PC-9 (cell line): ENCODE results near the gene ANKRD63. TPM values are rescaled to one million over a fixed set of nuclear protein-coding genes. Genes with fewer than 3 reads are reported as not detected.

Source experiments
- BruUV-seq: library from RNA; stranded (reverse); fragments of 400-500 nt; replicated peaks from 2 replicates; lab custom pipeline; 2021; lab: Mats Ljungman, UMichigan
- CTCF ChIA-PET: fragments of 300-600 bp; sonication (Branson Sonifier 250); formaldehyde crosslinking; loops from one replicate; lab custom pipeline; 2022; ENCODE audit warnings: antibody characterized with exemption; lab: Charles Lee
- POLR2A ChIA-PET: fragments of 300-600 bp; sonication (Branson Sonifier 250); formaldehyde crosslinking; loops from one replicate; lab custom pipeline; 2022; ENCODE audit warnings: antibody characterized with exemption; ENCODE audit not compliant: unreplicated experiment; lab: Charles Lee
- DNase-seq, 2 experiments: peaks; one replicate each; pipeline versions ENCODE4 v3.0.0 to v3.0.0-alpha.2; 2015 to 2022; ENCODE audit warnings: mixed read lengths in 1 of 2
- H2AFZ ChIP-seq: fragments of 200-600 bp; sonication (generic); 2 replicates; pipeline ENCODE4 v1.8.1; 2017; ENCODE audit warnings: antibody characterized with exemption
- H3F3A ChIP-seq: fragments of 200-600 bp; sonication (generic); 2 replicates; pipeline ENCODE4 v1.8.1; 2017; ENCODE audit warnings: antibody characterized with exemption, mild to moderate bottlenecking, low read depth; ENCODE audit not compliant: insufficient read depth
- H3K27ac ChIP-seq: fragments of 200-600 bp; sonication (generic); 2 replicates; pipeline ENCODE4 v1.6.1; 2016; ENCODE audit warnings: mixed run types
- H3K27me3 ChIP-seq: fragments of 200-600 bp; sonication (generic); 2 replicates; pipeline ENCODE4 v1.6.1; 2016; ENCODE audit warnings: low read depth, mixed run types; ENCODE audit not compliant: insufficient read depth
- H3K36me3 ChIP-seq: fragments of 200-600 bp; sonication (generic); 2 replicates; pipeline ENCODE4 v1.6.1; 2016; ENCODE audit warnings: low read depth, mixed run types
- H3K4me1 ChIP-seq: fragments of 200-600 bp; sonication (generic); replicated peaks from 2 replicates; pipeline ENCODE4 v1.6.1; 2016; ENCODE audit warnings: mixed run types; ENCODE audit not compliant: insufficient read depth
- H3K4me2 ChIP-seq: fragments of 200-600 bp; sonication (generic); 2 replicates; pipeline ENCODE4 v1.6.1; 2017; ENCODE audit warnings: mixed run types
- H3K4me3 ChIP-seq: fragments of 200-600 bp; sonication (generic); 2 replicates; pipeline ENCODE4 v1.6.1; 2016; ENCODE audit warnings: mixed run types
- H3K79me2 ChIP-seq: fragments of 200-600 bp; sonication (generic); 2 replicates; pipeline ENCODE4 v1.6.1; 2017; ENCODE audit warnings: low read depth, mixed run types
- H3K9me2 ChIP-seq: fragments of 200-600 bp; sonication (generic); 2 replicates; pipeline ENCODE4 v1.8.1; 2017; ENCODE audit warnings: mild to moderate bottlenecking; ENCODE audit not compliant: insufficient read depth
- H3K9me3 ChIP-seq: fragments of 200-600 bp; sonication (generic); 2 replicates; pipeline ENCODE4 v1.8.1; 2016; ENCODE audit warnings: low read depth; ENCODE audit not compliant: insufficient read depth
- H4K20me1 ChIP-seq: fragments of 200-600 bp; sonication (generic); 2 replicates; pipeline ENCODE4 v1.8.1; 2017; ENCODE audit not compliant: insufficient read depth
- CTCF ChIP-seq: fragments of 200-600 bp; sonication (generic); conservative IDR thresholded peaks from 2 replicates; pipeline ENCODE4 v1.6.1; 2017; ENCODE audit warnings: mixed run types, antibody characterized with exemption, mild to moderate bottlenecking, moderate library complexity
- EZH2 ChIP-seq: fragments of 200-600 bp; sonication (generic); IDR thresholded peaks from 2 replicates; pipeline ENCODE4 v1.8.0; 2017; ENCODE audit warnings: antibody characterized with exemption, low read depth
- intact Hi-C: fragments of 100-400 bp; cut with micrococcal nuclease; formaldehyde crosslinking; loops from one replicate; pipeline ENCODE4 v1.10.0; 2022; ENCODE audit not compliant: unreplicated experiment
- total RNA-seq: library from RNA; stranded (reverse); gene quantifications from 2 replicates; pipeline ENCODE4 v1.2.3, GENCODE V29; 2021

ANKRD63 gene
- total RNA-seq, 1 experiment from 2014 or later = not detected

DNA sequence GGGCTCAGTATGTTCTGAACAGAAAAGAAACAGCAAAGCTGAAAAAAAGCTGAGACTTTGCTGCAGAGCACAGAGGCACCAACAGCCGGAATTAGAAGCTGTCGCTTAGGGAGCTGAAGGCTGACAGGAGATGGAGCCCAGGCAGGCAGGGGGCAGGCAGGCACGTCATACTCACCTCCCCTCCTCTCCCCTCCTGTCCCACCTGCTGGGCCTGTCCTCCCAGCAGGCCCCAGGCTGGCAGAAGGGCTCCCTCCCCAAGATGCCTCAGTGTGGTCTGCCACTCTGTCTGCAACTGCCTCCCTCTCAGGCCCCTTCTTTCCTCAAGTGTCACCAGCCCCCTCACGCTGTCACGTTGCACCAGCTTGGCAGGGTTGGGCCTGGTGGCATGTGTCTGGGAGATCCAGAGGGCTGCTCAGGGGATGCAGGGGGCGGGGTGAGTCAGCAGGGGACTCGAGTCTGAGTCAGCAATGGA, 3.2 kb upstream of the ANKRD63 start:
- Histone ChIP-seq H3K9me2 (no peaks in the 10 kb centered on the region), H4K20me1 (no peaks in the 10 kb centered on the region), H3K79me2 (no peaks in the 10 kb centered on the region), H3K27me3 (no peaks in the 10 kb centered on the region), H3K4me2 (no peak overlapping the region), H2AFZ (no peak overlapping the region), H3K4me1 (no peaks in the 10 kb centered on the region), H3K9me3 (no peaks in the 10 kb centered on the region), H3K36me3 (no peaks in the 10 kb centered on the region), H3K27ac (no peak overlapping the region), H3K4me3 (no peak overlapping the region), H3F3A (no peaks in the 10 kb centered on the region)
- CTCF ChIA-PET = no interaction called here
- intact Hi-C loops = no loop called here
- no TSS peak for BruUV-seq
- DNase-seq = no peak
- TF ChIP-seq CTCF (no peak), EZH2 (no peak)
- POLR2A ChIA-PET = no interaction called here

GRCh38 chr15:40285554-40286011, 2.7 kb upstream of the ANKRD63 start:
- Histone ChIP-seq H4K20me1 (no peaks in the 10 kb centered on the region), H3K9me2 (no peaks in the 10 kb centered on the region), H2AFZ (no peak overlapping the region), H3K27ac (no peak overlapping the region), H3F3A (no peaks in the 10 kb centered on the region), H3K4me3 (no peak overlapping the region), H3K9me3 (no peaks in the 10 kb centered on the region), H3K27me3 (no peaks in the 10 kb centered on the region), H3K79me2 (no peaks in the 10 kb centered on the region), H3K36me3 (no peaks in the 10 kb centered on the region), H3K4me2 (no peak overlapping the region), H3K4me1 (no peaks in the 10 kb centered on the region)
- BruUV-seq = no TSS peak
- TF ChIP-seq EZH2 (no peak), CTCF (no peak)
- ChIA-PET CTCF (no interaction called here), POLR2A (interaction anchor here (0.7 to 0.8 kb wide), 2 partner anchors 23 to 28 kb away, joined by 3 to 5 read pairs; no protein-coding TSS in a partner anchor)
- no peak for DNase-seq
- intact Hi-C loops = no loop called here

DNA sequence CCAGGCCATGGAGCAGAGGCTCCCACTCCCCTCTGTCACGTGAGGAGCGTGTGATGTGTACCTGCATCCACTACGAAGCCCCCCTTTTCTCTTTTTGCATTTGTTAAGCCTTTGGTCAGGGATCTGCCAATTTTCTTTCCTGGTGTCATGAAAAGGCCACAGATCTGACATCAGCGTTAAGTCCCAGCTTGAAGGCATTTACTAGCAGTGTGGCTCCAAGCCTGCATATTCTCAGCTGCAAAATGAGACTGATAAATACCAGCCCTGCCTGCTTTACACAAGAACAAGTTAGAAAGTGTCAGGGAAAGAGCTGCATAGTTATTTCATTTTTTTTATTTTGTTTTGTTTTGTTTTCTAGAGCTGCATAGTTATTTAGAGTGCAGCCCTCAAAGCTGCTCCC, 2.3 kb upstream of the ANKRD63 start:
- Histone ChIP-seq H3K27ac (no peak overlapping the region), H3K9me3 (no peaks in the 10 kb centered on the region), H3K4me2 (no peak overlapping the region), H3K9me2 (no peaks in the 10 kb centered on the region), H3K4me1 (no peaks in the 10 kb centered on the region), H3K4me3 (no peak overlapping the region), H3K79me2 (no peaks in the 10 kb centered on the region), H3K36me3 (no peaks in the 10 kb centered on the region), H4K20me1 (no peaks in the 10 kb centered on the region), H2AFZ (no peak overlapping the region), H3F3A (no peaks in the 10 kb centered on the region), H3K27me3 (no peaks in the 10 kb centered on the region)
- CTCF ChIA-PET = no interaction called here
- POLR2A ChIA-PET = interaction anchor here (0.7 to 0.8 kb wide), 2 partner anchors 23 to 28 kb away, joined by 3 to 5 read pairs; no protein-coding TSS in a partner anchor
- BruUV-seq = no TSS peak
- TF ChIP-seq EZH2 = no peak
- no peak for TF ChIP-seq CTCF
- DNase-seq = no peak
- intact Hi-C loops = no loop called here
